NCI-H1694 (cell line): ENCODE data around the gene TIGD2.

ENCODE experiments used
- DNase-seq: peaks from one replicate; lab custom pipeline; 2025; lab: John Stamatoyannopoulos, UW

Gene TIGD2

GRCh38 chr4:89110986-89111832 is at the start of gene TIGD2:
Gene TIGD2 (plus strand): TSS chr4:89111533. CDS start chr4:89112975, 1,442 bp downstream.
- peak; percentile 60 for DNase-seq

GRCh38 chr4:89064848-89065247 is 46.5 kb upstream of the TIGD2 start:
- no peak for DNase-seq

DNA sequence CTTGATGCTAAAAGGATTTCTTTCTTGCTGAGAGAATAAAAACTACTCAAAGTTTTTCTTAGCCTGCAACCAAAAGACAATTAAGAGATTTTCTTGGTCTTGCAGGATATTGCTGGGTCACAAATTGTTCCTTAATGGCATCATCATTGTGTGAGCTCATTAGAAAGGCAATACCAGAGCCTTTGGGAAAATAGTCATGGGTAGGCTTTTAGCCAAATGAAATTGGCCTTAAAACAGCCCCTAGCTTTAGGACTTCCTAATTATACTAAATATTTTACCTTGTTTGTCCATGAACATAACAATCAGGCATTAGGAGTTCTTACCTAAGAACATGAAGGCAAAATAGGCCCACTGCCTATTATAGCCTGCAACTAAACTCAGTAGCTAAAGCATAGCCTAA is 43.9 kb upstream of the TIGD2 start:
- no peak for DNase-seq

DNA sequence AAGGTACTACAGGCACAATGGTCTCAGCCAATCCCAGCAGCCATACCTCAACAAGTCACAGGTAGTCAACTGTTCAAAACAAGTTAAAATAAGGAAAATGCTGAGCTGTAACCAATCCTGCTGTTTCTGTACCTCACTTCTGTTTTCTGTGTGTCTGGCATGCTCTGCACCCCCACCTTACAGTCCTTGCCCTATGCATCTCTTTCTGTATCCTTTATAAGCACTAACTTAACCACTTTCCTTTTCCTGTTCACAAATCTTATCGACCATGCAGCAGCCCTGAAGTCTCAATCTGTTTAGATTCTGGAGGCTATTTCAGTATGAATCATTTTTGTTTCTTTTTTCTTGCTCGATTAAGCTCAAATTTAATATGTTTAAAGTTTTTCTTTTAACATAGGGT is 41.9 kb upstream of the TIGD2 start:
- no peak for DNase-seq

DNA sequence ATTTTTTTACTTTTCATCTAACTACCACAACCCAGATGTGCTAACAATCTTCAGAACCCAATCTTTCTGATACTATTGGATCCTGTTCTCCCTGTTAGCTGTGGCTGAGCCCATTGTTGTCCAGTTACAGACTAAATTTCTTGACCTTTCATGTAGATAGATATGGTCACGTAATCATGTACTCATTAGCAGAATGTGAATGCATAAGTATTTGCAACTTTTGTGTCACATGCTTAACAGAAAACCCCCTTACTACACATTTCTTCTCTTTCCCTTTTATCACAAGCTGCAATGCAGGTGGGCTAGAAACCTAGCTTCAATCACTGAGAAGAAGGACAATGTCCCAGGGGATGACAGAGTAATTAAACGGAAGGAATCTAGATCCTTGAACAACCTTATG is 41.3 kb upstream of the TIGD2 start:
- no peak for DNase-seq

DNA sequence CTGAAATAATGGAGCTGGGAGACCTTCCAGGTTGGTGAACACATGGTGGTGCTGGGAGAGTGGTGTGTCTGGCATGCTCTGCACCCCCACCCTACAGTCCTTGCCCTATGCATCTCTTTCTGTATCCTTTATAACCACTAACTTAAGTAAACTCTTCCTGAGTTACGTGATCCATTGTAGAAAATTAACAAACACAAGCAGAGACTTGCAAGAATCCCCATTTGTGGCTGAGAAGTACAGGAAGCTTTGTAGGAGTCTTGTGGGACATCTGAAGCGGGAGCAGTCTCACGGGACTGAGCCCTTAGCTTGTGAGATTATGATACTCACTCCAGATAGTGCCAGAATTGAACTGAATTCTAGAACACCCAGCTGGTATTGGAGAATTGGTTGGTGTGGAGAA is 40.0 kb upstream of the TIGD2 start:
- DNase-seq, result no peak

DNA sequence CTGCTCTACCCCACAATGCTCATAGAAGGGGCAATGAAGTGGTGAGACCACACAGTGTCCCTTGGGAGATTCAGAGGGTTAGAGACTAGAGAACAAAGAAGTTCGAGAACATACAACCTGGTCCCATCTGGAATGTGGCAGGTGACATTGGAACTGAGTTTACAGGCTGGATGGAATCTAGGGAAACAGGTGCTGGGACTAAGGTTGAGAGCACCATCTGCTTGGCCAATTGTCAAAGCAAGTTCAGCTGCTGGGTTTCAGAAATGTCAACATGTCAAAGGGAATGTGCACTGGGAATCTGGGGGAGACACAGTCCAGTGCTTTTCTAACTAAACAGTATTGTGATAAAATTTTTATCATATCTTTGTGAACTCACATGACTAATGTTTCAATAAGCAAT is 38.4 kb upstream of the TIGD2 start:
- DNase-seq, result peak; percentile 9

DNA sequence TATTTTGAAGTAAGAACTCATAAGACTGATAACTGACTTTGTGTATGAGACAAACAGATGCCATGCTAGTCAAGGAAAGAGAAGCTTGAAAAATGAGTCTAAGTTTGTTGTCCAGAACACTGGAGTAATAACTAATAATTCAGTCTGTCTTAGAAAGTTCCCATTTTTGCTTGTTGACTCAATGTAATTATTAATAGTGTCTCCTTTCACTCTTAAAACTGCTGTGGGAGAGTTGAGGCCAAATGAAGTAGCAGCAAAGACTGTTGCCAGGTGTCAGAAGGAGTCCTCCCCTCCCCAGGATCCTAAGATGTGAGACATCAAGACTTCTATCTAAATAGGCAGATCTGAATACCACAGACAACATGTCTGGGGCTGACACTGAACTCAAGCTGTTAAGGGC is 33.6 kb upstream of the TIGD2 start:
- no peak for DNase-seq

- no peak for DNase-seq
Measured at GRCh38 chr4:89078300-89078699, 33.0 kb upstream of the TIGD2 start.

DNA sequence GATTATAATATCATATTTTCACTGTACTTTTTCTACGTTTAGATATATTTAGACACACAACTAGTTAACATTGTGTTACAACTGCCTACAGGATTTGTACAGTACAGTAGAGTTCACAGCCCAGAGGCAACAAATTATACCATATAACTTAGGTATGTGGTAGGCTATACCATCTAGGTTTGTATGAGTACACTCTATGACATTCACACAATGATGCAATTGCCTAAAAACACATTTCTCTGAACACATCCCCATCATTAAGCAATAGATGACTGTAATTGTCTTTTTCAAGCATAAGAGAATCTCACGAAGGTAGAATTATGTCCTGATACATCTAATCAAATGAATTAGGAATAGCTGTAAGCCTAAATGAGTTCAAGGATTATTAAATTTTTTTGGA is 12.3 kb upstream of the TIGD2 start:
- no peak for DNase-seq

- DNase-seq, result no peak
Measured at GRCh38 chr4:89099471-89099870, 11.9 kb upstream of the TIGD2 start.

DNA sequence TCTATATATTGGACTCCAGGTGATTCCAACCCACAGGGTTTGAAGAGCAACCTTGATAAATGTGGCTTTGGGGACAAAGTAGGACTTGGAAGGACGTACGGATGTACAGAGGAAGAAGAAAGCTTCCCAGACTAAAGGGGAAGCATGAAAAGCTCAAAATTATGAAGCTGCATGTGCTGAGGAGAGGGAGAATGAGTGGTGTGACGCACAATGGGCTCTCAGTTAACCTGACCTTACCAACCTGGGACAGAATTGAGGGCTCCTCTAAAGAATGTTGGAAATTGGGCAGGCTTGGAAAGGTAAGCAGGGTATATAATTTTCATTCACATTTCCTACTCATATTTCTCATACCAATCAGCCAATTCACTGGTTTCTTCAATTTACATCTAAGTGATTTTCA is 10.5 kb upstream of the TIGD2 start:
- DNase-seq, result no peak

DNA sequence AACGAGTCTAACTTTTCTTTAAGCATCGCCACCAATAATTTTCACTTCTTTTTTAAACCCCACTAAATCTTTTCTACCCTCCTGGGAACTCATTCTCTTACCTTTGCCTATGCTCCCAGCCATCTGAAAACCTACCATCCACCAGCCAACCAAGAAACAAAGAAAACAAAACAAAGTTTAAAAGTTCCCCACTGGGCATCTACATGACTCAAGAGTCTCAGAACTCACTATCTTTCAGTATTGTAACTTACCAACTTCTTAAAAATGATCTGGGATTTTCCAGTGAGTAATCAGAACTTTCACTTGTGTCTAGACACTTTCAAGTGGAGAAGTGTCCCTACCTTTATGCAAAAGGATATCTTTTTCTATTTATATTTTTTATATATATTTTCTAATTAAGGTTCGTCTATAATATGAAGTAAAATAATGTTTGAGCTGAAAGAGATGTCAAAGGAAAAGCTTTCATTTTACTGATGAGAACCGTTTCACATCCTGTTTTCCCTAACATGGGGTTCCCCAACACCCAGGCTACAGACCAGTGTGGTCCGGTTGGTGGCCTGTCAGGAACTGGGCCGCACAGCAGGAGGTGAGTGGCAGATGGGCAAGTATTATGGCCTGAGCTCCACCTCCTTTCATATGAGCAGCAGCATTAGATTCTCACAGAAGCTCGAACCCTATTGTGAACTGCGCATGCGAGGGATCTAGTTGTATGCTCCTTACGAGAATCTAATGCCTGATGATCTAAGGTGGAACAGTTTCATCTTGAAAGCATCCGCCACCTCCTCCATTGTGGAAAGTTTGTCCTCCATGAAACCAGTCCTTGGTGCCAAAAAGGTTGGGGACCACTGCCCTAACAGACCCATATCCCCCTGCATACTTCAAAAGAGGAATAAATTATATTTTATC is 9.8 kb upstream of the TIGD2 start:
- DNase-seq, result no peak

DNA sequence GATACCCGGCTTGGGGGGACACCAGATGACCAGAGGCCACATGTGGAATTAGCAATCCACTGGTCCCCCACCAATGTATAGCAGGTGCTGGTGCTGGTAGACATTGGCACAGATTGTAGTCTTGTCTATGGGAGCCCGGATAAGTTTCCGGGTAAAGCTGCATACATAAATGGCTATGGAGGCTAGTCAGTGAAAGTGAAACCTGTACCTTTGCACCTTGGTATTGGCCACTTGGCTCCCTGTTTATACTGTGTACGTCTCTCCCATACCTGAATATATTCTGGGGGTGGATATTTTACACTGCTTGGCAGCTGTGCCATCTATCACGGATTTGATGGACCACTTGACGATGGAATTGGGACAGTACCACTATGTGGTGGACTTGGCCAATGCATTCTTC is 5.6 kb upstream of the TIGD2 start:
- DNase-seq, result no peak

GRCh38 chr4:89108091-89108490 is 3.2 kb upstream of the TIGD2 start:
- DNase-seq, result no peak

- DNase-seq, result peak; percentile 7
Measured at GRCh38 chr4:89109841-89110540, 1.3 kb upstream of the TIGD2 start.

DNA sequence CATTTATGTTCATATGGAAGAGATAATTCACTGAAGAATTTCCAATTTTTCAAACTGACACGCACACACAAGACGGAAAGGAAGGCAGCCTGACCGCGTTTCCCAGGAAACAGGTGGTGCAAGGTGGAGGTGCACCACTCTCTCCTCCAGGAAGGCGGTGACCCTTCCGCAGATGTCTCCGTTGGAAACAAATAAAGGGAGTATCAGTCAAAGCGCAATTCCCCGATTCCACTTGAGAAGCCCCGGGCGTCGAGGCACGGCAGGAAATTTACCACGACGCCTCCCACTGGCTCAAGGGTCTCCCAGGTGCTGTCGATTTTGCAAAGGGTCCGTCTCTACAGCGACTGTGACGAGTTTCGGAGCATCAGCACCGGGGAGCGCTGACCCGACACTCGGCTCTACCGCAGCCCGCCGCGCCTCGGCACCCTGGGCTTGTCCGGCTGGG is 770 bp upstream of the TIGD2 start:
- no peak for DNase-seq

- DNase-seq, result no peak
Measured at GRCh38 chr4:89111833-89112563, 665 bp downstream of the TIGD2 start.

DNA sequence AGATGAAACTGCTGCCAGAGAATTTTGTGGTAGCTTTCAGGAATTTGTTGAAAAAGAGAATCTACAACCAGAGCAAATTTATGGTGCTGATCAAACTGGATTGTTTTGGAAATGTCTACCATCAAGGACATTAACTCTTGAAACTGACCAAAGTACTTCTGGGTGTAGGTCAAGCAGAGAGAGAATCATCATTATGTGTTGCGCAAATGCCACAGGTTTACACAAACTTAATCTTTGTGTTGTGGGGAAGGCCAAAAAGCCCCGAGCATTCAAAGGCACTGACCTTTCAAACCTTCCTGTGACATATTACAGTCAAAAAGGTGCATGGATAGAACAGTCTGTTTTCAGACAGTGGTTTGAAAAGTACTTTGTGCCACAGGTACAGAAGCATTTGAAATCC is 2.1 kb downstream of the TIGD2 start:
- DNase-seq, result no peak

GRCh38 chr4:89114100-89114499 is 2.8 kb downstream of the TIGD2 start:
- no peak for DNase-seq

- no peak for DNase-seq
Measured at GRCh38 chr4:89117115-89117514, 5.8 kb downstream of the TIGD2 start.

DNA sequence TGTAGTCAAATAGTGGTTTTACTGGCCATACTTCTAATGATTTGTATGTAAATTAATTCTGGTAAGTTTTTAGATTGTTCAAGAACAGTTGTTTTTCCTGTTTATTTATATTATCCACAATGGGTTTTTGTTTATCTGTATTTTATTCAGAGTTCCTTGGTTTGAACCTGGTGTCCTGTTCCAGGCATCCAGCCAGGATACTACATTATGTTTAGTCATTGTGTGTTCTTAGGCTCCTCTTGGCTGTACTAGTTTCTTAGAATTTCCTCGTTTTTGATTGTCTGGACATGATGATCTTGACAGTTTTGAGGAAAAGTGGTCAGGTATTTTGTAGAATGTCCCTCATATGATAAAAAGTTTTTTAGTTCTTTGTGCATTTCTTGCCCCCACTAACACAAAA is 7.8 kb downstream of the TIGD2 start:
- no peak for DNase-seq
